ENCODE data around the gene AIFM2.

The AIFM2 gene

DNA sequence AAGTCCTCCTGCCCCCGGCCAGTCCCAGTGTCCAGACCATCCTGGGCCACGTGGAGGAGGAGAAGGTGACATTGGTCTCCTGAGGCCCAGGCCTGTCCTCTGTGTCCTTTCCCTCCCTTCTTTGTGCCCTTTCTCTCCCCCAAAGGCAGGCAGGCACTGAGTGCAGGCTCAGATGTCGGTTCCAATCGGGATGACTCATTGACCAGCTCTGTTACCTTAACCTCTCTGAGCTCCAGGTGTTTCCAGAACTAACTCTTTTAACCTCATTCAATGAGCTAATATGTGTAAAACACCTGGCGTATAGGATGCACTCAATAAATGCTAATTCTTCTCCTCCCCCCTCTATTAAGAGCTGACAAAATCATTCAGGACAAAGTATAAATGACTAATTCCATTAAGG, 54.3 kb downstream of the AIFM2 start:
- peaks cover 3% of the 10 kb centered on the region for H3K36me3 ChIP-seq
- TF ChIP-seq CTCF (IDR thresholded peaks at IDR 0.05; ENCODE audit: low read depth, low read length) = no peak
- DNase-seq = no peak

DNA sequence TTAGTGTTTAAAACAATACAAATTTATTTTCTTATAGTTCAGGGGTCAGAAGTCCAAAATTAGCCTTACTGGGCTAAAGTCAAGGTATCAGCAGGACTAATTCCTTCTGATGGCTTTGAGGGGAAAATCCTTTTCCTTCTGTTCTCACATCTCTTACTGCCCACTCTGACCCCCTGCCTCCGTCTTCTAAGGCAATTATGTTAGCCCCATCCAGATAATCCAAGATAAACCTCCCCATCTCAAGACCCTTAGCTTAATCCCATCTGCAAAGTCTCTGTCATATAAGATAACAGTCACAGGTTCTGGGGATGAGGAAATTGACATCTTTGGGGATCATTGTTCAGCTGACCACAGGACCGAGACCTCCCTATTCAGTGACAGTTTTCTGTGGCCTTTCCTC, 57.7 kb downstream of the AIFM2 start:
- Histone ChIP-seq H3K4me1 (no peaks in the 10 kb centered on the region), H3K36me3 (peaks cover 3% of the 10 kb centered on the region), H3K4me3 (ENCODE audit: low read depth, low read length) (no peak overlapping the region), H3K27me3 (no peaks in the 10 kb centered on the region), H3K9me3 (no peaks in the 10 kb centered on the region)
- TF ChIP-seq CTCF (IDR thresholded peaks at IDR 0.05; ENCODE audit: low read depth, low read length) = no peak
- no peak for DNase-seq

More for the DNA sequence above, 54.3 kb downstream of the AIFM2 start:
- no peaks in the 10 kb centered on the region for H3K27me3 ChIP-seq
- H3K9me3 ChIP-seq = no peaks in the 10 kb centered on the region
- no peak overlapping the region for H3K4me3 ChIP-seq (ENCODE audit: low read depth, low read length)
- no peaks in the 10 kb centered on the region for H3K4me1 ChIP-seq

DNA sequence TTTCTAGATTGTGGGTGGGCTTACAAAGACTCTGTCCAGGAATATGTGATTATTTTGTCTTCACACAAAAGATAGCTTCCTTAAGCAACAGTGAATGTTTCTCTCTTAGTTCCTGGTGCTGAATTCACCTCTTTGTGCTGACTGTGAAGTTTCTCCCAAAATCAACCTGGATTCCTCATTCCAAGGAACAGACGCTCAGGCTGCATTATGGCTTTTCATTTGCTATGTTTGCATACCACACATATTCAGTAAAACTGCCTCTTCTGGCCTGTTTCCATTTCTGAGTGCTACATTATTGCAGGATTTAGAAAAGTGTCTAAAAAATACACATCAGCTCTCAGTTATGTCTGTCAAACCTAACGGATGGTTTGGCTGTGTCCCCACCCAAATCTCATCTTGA, 58.5 kb downstream of the AIFM2 start:
- H3K36me3 ChIP-seq = peaks cover 3% of the 10 kb centered on the region
- H3K4me3 ChIP-seq (ENCODE audit: low read depth, low read length) = no peak overlapping the region
- H3K9me3 ChIP-seq = no peaks in the 10 kb centered on the region
- DNase-seq = no peak
- H3K4me1 ChIP-seq = no peaks in the 10 kb centered on the region
- TF ChIP-seq CTCF (IDR thresholded peaks at IDR 0.05; ENCODE audit: low read depth, low read length) = no peak
- no peaks in the 10 kb centered on the region for H3K27me3 ChIP-seq

- Histone ChIP-seq H3K4me3 (ENCODE audit: low read depth, low read length) (no peak overlapping the region), H3K4me1 (no peaks in the 10 kb centered on the region), H3K9me3 (no peaks in the 10 kb centered on the region), H3K36me3 (peaks cover 3% of the 10 kb centered on the region; the same call in 1 of the 2 replicates), H3K27me3 (no peaks in the 10 kb centered on the region)
- DNase-seq = no peak
- TF ChIP-seq CTCF (IDR thresholded peaks at IDR 0.05; ENCODE audit: low read depth, low read length) = no peak
These were observed 61.8 kb downstream of the AIFM2 start for GRCh38 chr10:70070834-70071233.

DNA sequence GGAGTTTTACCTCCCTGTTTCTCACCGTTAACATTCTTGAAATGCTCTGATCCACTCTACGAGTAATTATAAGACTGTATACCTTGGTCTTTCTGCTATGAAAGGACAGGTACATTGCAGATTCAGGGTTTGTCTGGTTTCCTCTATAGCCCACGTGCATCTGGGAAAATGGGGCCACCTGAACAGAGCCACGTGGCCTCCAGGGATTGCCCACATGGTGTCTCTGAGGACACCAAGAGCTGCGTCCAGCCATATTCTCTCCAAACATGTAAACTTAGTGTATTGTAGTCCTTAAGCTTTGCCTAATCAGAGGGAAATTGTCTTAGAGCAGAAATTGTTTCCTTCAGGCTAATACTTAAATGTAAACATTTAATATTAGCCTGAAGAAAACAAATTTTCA, 63.3 kb downstream of the AIFM2 start:
- no peak for TF ChIP-seq CTCF (IDR thresholded peaks at IDR 0.05; ENCODE audit: low read depth, low read length)
- no peaks in the 10 kb centered on the region for H3K27me3 ChIP-seq
- H3K36me3 ChIP-seq = no peaks in the 10 kb centered on the region
- DNase-seq = no peak
- H3K4me3 ChIP-seq (ENCODE audit: low read depth, low read length) = no peak overlapping the region
- no peaks in the 10 kb centered on the region for H3K4me1 ChIP-seq
- H3K9me3 ChIP-seq = no peaks in the 10 kb centered on the region

DNA sequence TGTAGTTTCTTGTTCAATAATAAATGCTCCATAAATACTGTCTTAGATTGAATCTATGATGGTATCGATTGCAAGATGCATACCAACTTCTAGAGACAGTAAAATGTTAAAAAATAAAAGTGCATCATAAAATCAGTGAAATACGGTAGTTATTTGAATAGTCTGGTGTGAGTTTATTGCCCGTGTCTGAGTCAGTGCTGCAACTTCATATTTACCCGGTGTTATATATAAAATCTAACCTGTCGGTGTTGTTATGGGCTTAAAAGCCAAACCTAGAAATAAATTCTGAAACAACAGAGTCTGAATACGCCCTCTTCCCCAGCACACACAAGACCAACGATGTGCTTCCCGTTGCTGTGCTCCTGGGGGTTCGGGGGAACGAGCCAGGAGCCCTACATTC, 63.7 kb downstream of the AIFM2 start:
- Histone ChIP-seq H3K9me3 (no peaks in the 10 kb centered on the region), H3K4me3 (ENCODE audit: low read depth, low read length) (no peak overlapping the region), H3K4me1 (no peaks in the 10 kb centered on the region), H3K27me3 (no peaks in the 10 kb centered on the region), H3K36me3 (no peaks in the 10 kb centered on the region)
- no peak for TF ChIP-seq CTCF (IDR thresholded peaks at IDR 0.05; ENCODE audit: low read depth, low read length)
- DNase-seq = no peak

Data from BE2C (cell line).